Natural killer cell (primary cell): Measurements from ENCODE around the gene SMC5. TPM values are rescaled to one million over a fixed set of nuclear protein-coding genes. Genes with fewer than 3 reads are reported as not detected.

Experiments
- ATAC-seq, 3 donors: fragments of 150-1000 bp in 2 of 3; fragments of 200-7000 bp in 1 of 3; cut with Tn5 transposase; 1 replicate in 1 of 3; 2 replicates in 2 of 3; pipeline ENCODE4 v1.10.0; 2021; ENCODE audit warnings: mild to moderate bottlenecking in 2 of 3, moderate library complexity in 2 of 3
- DNase-seq, 2 donors: peaks; one replicate each; pipeline versions ENCODE4 v3.0.0 to v3.0.0-alpha.2; 2013 to 2021; ENCODE audit warnings: mixed read lengths in 1 of 2
- H3K27ac ChIP-seq: one replicate; pipeline ENCODE4 v1.5.1; 2013; ENCODE audit warnings: mild to moderate bottlenecking, low read length
- H3K27me3 ChIP-seq: one replicate; pipeline ENCODE4 v1.6.1; 2013; ENCODE audit warnings: low read length; ENCODE audit not compliant: control insufficient read depth, insufficient read depth
- H3K36me3 ChIP-seq: one replicate; pipeline ENCODE4 v1.6.1; 2013; ENCODE audit warnings: low read length; ENCODE audit not compliant: control insufficient read depth, insufficient read depth
- H3K4me1 ChIP-seq: one replicate; pipeline ENCODE4 v1.6.1; 2013; ENCODE audit warnings: low read length; ENCODE audit not compliant: control insufficient read depth, insufficient read depth
- H3K4me3 ChIP-seq: one replicate; pipeline ENCODE4 v1.5.1; 2013; ENCODE audit warnings: low read length
- H3K9me3 ChIP-seq: one replicate; pipeline ENCODE4 v1.6.1; 2013; ENCODE audit warnings: low read length; ENCODE audit not compliant: control insufficient read depth, insufficient read depth
- H3K27ac Mint-ChIP-seq, 2 donors: one replicate each; pipeline ENCODE4 v1.8.0; 2022; ENCODE audit warnings: mild to moderate bottlenecking in 2 of 2, mixed read lengths in 2 of 2, moderate library complexity in 1 of 2
- H3K27me3 Mint-ChIP-seq, 2 donors: one replicate each; pipeline ENCODE4 v1.8.0; 2022; ENCODE audit warnings: low read depth in 2 of 2, mixed read lengths in 2 of 2
- H3K36me3 Mint-ChIP-seq: one replicate; pipeline ENCODE4 v1.8.0; 2022; ENCODE audit warnings: mixed read lengths
- H3K4me1 Mint-ChIP-seq, 2 donors: one replicate each; pipeline ENCODE4 v1.8.0; 2022; ENCODE audit warnings: mixed read lengths in 2 of 2
- H3K4me3 Mint-ChIP-seq: one replicate; pipeline ENCODE4 v1.8.0; 2022; ENCODE audit warnings: mild to moderate bottlenecking, moderate library complexity, mixed read lengths
- H3K9me3 Mint-ChIP-seq, 2 donors: one replicate each; pipeline ENCODE4 v1.8.0; 2022; ENCODE audit warnings: mixed read lengths in 2 of 2
- WGBS: methylation state at CpG from one replicate; pipeline ENCODE4 v1.1.7; 2013; ENCODE audit warnings: missing lambda C conversion rate; ENCODE audit not compliant: insufficient coverage; 5-methylcytosine and 5-hydroxymethylcytosine counted together
- intact Hi-C: fragments of 100-400 bp; cut with micrococcal nuclease; formaldehyde crosslinking; loops from one replicate; pipeline ENCODE4 v1.14.2; 2022
- total RNA-seq, 4 donors: library from RNA; stranded (reverse); fragments of 120-200 nt in 1 of 4; gene quantifications; one replicate each; pipeline versions ENCODE4 v1.2.3 to v1.2.4, GENCODE V29; 2013 to 2022
- TF ChIP-seq, protein P1 (sequence below): fragments of 200-600 bp; IDR thresholded peaks from one replicate; pipeline ENCODE4 v1.8.0; 2022; ENCODE audit warnings: antibody characterized with exemption

The SMC5 gene
- total RNA-seq, 3 donors from 2014 or later (not counting 1 experiment from before 2014, with no cell fraction given) = 35.0 to 41.0 (median 40.9) TPM

DNA sequence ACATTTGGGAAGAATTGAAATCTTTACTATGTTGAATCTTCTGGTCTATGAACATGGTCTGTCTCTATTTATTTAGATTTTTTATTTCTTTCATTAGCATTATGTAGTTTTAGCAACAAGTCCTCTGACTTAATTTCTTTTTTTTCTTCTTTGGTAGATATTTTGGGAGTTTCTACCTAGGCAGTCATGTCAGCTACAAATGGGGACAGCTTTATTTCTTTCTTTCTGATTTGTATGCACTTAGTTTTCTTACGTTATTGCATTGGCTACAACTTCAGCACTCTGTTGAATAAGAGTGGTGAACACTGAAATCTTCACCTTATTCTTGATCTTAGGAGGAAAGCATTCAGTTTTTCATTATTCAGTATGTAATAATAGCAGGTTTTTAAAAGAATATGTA lies 33.5 kb downstream of the SMC5 start:
- no peak for DNase-seq
- Mint-ChIP-seq H3K27ac (no peak overlapping the region), H3K4me1 (peaks cover 16 to 28% of the 10 kb centered on the region in 2 donors), H3K4me3 (no peak overlapping the region), H3K9me3 (peaks cover 0 to 5% of the 10 kb centered on the region in 2 donors), H3K27me3 (no peaks in the 10 kb centered on the region), H3K36me3 (peaks cover 7% of the 10 kb centered on the region)
- 100% methylated on average over 1 of the region's 1 CpG for WGBS
- H3K9me3 ChIP-seq = no peaks in the 10 kb centered on the region
- ATAC-seq = no peak
- intact Hi-C loops = no loop called here
- no peak overlapping the region for H3K27ac ChIP-seq
- peaks cover 26% of the 10 kb centered on the region for H3K36me3 ChIP-seq
- TF ChIP-seq, protein P1, sequence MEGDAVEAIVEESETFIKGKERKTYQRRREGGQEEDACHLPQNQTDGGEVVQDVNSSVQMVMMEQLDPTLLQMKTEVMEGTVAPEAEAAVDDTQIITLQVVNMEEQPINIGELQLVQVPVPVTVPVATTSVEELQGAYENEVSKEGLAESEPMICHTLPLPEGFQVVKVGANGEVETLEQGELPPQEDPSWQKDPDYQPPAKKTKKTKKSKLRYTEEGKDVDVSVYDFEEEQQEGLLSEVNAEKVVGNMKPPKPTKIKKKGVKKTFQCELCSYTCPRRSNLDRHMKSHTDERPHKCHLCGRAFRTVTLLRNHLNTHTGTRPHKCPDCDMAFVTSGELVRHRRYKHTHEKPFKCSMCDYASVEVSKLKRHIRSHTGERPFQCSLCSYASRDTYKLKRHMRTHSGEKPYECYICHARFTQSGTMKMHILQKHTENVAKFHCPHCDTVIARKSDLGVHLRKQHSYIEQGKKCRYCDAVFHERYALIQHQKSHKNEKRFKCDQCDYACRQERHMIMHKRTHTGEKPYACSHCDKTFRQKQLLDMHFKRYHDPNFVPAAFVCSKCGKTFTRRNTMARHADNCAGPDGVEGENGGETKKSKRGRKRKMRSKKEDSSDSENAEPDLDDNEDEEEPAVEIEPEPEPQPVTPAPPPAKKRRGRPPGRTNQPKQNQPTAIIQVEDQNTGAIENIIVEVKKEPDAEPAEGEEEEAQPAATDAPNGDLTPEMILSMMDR = no peak
- H3K4me3 ChIP-seq = no peak overlapping the region
- H3K4me1 ChIP-seq = no peaks in the 10 kb centered on the region
- H3K27me3 ChIP-seq = no peaks in the 10 kb centered on the region

DNA sequence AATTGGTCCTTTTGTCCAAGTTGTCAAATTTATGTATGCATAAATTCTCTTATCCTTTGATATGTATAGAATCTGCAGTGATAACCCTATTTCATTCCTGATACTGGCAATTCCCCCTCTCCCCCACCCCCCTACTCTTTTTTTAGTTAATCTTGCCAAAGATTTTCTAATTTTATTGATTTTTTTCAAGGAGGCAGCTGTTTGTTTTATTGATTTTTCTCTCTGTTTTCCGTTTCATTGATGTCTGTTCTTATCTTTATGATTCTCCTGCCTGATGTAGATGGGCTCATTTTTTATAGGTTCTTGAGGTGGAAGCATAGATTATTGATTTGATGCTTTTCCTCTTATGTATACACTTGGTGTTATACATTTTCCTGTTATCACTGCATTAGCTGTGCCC lies 34.4 kb downstream of the SMC5 start:
- intact Hi-C loops = no loop called here
- H3K4me1 ChIP-seq = no peaks in the 10 kb centered on the region
- no peak overlapping the region for H3K27ac ChIP-seq
- DNase-seq (no peak), ATAC-seq (no peak)
- Mint-ChIP-seq H3K36me3 (peaks cover 13% of the 10 kb centered on the region), H3K27ac (no peak overlapping the region), H3K27me3 (no peaks in the 10 kb centered on the region), H3K9me3 (peaks cover 0 to 5% of the 10 kb centered on the region in 2 donors), H3K4me3 (no peak overlapping the region), H3K4me1 (peaks cover 16 to 19% of the 10 kb centered on the region in 2 donors)
- no peak overlapping the region for H3K4me3 ChIP-seq
- no peaks in the 10 kb centered on the region for H3K27me3 ChIP-seq
- H3K36me3 ChIP-seq = peaks cover 25% of the 10 kb centered on the region
- TF ChIP-seq, protein P1 = no peak
- WGBS = no CpG with 5 or more reads among the region's 1 CpG
- H3K9me3 ChIP-seq = no peaks in the 10 kb centered on the region

DNA sequence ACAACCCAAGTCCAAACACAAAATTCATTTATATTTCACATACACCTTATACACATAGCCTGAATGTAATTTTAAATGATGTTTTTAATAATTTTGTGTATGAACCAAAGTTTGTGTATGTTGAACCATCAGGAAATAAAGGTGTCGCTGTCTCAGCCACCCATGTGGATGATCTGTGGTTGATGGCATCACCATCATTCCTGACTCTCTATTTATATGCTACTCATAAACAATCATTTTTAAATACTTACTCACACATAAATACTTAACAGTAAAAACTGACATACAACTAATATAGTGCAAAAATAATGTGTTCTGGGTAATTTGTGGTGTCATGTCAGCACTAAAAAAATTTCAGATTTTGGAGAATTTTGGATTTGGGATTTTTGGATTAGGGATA lies 38.4 kb downstream of the SMC5 start:
- H3K27me3 ChIP-seq = no peaks in the 10 kb centered on the region
- peaks cover 20% of the 10 kb centered on the region for H3K36me3 Mint-ChIP-seq

More for the DNA sequence above, 38.4 kb downstream of the SMC5 start:
- H3K9me3 ChIP-seq = no peaks in the 10 kb centered on the region
- peaks cover 0 to 4% of the 10 kb centered on the region in 2 donors for H3K9me3 Mint-ChIP-seq
- peaks cover 36% of the 10 kb centered on the region for H3K36me3 ChIP-seq
- ATAC-seq = no peak
- 88% methylated on average over 1 of the region's 1 CpG for WGBS
- peaks cover 13 to 18% of the 10 kb centered on the region in 2 donors for H3K4me1 Mint-ChIP-seq
- intact Hi-C loops = no loop called here
- no peaks in the 10 kb centered on the region for H3K4me1 ChIP-seq
- TF ChIP-seq, protein P1 = no peak
- H3K27ac Mint-ChIP-seq = no peak overlapping the region
- H3K27me3 Mint-ChIP-seq = no peaks in the 10 kb centered on the region
- no peak overlapping the region for H3K4me3 ChIP-seq
- DNase-seq = no peak
- H3K27ac ChIP-seq = no peak overlapping the region
- no peak overlapping the region for H3K4me3 Mint-ChIP-seq
